HG03354 (cell line): ENCODE data around the gene EPHA10.

Experiments used
- ATAC-seq: cut with Tn5 transposase; IDR thresholded peaks from one replicate; pipeline ENCODE4 v1.9.1; 2021; ENCODE audit warnings: mild to moderate bottlenecking; ENCODE audit not compliant: unreplicated experiment, poor library complexity, severe bottlenecking

Gene EPHA10

GRCh38 chr1:37764888-37765441 is at the start of gene EPHA10:
EPHA10 (minus strand) TSS chr1:37765120; CDS start chr1:37765066, 54 bp downstream.
- ATAC-seq, result no peak

- ATAC-seq, result no peak
These were observed 49.3 kb upstream of the EPHA10 start for GRCh38 chr1:37814252-37814651.

GRCh38 chr1:37813529-37814145 is 48.7 kb upstream of the EPHA10 start:
- no peak for ATAC-seq

GRCh38 chr1:37811027-37811655 is 46.2 kb upstream of the EPHA10 start:
- ATAC-seq, result no peak

DNA sequence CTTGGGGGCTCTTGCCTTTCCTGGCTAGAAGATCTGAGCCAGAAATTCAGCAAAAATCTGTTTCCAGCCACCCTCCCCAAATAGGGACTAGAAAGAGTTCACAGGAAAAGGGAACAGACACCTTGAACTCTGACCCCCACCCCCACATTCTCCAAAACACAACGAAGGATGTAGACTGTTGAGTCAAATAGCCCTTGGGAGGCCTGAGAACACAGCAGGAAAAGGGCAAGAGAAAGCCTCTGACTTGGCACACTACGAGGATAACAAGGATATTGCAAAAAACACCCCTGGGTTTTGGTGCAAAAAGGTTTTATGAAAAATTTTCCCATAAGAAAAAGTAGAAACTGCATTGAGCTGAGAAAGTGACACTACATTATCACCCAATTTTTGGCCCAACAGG is 45.0 kb upstream of the EPHA10 start:
- no peak for ATAC-seq

GRCh38 chr1:37808369-37809319 is 43.7 kb upstream of the EPHA10 start:
- ATAC-seq, result peak; percentile 35

GRCh38 chr1:37807555-37808368 is 42.8 kb upstream of the EPHA10 start, which contains the start of the genes C1orf122 and YRDC:
C1orf122 (plus strand) TSS chr1:37807790; CDS start chr1:37808405, 615 bp downstream.
YRDC (minus strand) TSS chr1:37808208; CDS start chr1:37808180, 28 bp downstream.
- peak; percentile 93 for ATAC-seq

DNA sequence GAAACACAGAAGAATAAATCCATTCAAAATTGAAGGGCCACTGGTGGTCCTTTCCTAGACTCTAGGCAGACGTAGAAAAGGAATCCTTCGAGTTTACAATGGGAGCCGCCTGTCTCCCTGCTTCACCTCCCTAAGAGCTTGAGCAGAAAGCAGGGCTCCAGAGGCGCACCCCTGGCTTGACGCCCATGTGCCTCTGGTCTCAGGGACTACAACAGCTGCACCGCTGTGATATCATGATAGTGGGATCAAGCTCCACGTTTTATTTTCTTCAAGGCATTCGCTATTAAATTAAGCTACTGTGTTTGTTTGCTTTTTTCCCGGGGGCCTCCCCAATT is 42.3 kb upstream of the EPHA10 start:
- no peak for ATAC-seq

DNA sequence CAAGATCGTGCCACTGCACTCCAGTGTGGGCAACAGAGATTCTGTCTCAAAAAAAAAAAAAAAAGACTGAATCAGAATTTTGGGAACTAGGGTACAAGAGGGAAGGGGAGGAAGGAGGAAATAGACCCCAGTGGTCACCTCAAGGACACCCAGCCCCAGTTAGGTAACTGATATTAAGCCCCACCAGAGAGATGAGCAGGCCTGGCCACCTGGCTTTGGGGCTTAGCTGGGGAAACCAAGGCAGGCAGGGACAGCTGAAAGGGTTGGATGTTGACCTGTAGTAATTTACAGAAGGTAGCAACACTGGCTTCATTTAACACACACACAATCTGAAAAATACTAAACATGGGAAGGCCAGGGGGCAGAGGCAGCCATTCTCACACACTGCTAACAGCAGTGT is 37.5 kb upstream of the EPHA10 start:
- no peak for ATAC-seq

- no peak for ATAC-seq
These were observed 32.9 kb upstream of the EPHA10 start for GRCh38 chr1:37797750-37798345.

DNA sequence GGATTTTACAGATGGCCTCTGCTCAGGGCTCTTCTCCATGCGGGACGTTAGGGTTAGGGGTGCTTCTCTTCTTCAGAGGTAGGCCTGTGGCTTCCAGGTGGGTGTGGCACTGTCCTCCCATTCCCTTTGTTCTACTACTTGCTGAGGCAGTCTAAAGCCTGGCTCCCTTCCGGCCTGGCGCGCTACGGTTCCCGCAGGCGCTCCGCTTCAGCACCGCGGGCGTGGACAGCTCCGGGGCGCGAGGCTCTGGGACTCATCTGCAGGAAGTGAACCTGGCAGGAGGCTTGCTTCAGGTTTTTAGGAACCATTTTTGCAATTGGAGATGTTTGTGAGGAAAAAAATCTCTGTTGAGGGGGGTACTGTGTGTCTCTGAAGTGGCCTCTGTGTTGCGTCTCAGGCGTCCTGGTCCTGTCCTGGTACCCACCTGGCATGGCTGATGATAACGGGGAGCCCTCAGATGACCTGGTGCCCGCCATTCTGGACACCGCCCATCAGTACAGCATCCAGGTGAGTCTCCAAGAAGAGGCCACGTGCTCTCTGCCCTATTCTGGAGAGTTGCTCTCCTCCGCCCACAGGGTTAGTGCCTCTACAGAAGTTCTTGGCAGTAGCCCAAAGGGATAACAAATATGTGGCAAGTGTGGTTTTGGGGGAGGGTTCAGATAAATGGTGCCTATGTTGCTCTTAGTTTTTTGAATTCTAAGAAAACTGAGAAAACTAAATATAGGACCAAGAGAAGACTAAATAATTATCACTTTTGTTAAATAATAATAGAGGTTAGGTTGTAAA is 30.6 kb upstream of the EPHA10 start:
- no peak for ATAC-seq

DNA sequence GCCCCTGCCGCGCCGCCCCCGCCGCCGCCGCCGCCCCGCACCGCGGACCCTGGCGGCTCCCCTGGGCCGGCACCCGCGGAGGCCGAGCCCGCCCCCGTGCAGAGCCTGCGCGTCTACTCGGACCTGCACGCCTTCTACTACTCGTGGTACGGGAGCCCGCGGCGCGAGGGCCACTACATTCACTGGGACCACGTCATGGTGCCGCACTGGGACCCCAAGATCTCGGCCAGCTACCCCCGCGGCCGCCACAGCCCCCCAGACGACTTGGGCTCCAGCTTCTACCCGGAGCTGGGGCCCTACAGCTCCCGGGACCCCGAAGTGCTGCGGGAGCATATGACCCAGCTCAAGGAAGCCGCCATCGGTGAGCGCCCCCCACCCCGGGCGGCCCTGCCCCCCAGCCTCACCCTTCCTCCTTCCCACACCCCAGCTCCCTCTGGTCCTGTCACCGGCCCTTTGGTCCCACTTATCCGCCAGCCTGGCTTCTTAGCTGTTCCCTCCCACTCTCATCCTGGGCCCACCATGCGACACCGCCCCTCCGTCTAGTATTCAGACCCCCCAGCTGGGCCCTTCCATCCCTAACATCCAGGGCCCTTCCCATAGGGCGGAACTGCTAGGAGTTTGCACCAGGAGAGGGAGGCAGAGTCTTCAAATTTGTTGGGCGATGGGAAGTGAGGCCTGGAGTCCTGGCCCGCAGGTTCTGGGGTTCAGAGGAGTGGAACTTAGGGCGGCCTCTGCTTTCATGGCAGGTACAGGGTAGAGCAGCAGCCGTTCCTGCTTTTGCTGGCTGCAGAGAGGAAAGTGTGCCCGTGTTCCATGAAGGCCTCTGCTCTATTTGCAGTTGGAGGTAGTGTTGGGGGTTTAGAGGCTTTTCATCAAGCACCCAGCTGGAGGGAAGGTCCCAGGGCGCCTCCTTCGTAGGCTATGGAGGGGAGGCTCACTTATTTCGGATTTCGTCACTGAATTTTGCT is 29.7 kb upstream of the EPHA10 start:
- peak; percentile 33 for ATAC-seq

DNA sequence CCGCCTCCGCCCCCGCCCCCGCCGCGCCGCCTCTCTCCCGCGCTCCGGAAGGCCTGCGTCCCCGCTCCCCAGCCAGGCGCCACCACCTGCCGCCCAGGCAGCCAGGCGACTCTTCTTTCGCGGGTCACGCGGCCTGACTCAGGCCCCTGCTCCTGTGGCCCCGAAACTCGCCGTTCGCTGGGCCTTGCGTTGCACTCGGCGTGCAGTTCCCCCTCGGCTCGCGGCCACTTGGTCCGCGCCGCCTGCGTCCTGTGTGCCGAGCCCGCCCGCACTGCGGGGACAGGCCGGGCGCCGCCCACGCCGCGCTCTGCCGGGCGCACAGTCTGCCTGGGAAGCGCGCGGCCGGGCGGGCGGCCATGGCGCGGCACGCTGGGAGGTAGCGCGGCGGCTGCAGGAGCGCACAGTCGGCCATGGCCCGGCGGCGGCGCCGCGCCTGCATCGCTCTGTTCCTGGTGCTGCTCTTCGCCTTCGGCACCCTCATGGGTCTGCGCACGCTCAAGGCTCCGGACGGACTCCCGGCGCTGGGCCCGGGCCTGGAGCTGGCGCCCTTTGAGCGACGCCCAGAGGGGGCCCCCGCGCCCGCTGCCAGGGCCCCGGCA is 29.0 kb upstream of the EPHA10 start, which contains the start of gene MANEAL:
Gene MANEAL (plus strand): TSS at position 75 of the 599 bp plus-strand sequence. CDS start 336 bp downstream, at position 411.
- ATAC-seq, result peak; percentile 56

DNA sequence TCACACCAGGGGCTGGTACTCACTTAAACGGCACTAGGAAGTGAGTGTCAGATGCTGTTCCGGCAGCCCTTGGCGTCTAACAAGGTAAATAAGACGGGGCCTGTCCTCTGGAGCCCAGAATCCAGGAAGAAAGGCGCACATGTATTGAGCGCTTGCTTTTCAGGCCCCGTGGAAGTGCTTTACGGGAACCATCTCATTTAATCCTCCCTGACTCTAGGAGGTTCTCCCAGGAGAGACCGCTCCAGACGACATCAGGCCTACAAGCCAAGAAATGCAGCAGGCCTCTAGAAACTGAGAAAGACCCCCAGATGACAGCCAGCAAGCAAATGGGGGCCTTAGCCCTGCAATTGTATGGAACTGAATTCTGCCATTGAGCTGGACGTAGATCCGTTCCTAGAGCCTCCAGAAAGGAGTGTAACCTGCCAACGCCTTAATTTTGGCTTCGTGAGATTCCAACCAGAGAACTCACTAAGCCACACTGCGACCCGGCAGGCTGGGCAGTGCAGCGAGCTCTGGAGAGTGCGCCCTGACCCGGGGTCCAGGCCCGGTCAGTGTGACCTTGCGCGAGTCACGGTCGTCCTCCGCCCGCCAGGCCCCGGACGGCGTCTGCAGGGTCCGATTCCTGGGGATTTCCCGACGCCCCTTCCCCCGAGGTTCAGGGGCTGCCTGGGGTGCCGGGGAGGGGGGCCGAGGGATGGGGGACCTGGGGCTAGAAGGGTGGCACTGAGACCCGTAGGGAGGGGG is 28.2 kb upstream of the EPHA10 start:
- ATAC-seq, result no peak

GRCh38 chr1:37782491-37782890 is 17.6 kb upstream of the EPHA10 start:
- no peak for ATAC-seq

DNA sequence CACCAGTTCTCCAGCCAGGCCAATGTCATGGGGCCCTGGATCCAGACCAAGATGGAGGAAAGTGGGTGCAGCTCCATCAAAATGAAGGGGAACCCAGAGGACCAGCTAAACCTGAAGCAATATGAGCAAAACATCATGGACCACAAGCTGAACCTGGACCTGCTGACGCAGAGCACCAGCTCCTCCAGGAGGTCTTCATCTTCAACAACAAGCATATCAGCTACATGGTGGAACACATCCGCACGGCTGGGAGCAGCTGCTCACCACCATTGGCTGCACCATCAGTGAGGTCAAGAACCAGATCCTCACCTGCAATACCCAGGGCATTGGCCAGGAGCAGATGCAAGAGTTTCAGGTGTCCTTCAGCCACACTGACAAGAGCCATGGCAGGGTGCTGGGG is 13.7 kb upstream of the EPHA10 start:
- no peak for ATAC-seq
